ENCODE results near the gene FAM124A.

FAM124A gene

DNA sequence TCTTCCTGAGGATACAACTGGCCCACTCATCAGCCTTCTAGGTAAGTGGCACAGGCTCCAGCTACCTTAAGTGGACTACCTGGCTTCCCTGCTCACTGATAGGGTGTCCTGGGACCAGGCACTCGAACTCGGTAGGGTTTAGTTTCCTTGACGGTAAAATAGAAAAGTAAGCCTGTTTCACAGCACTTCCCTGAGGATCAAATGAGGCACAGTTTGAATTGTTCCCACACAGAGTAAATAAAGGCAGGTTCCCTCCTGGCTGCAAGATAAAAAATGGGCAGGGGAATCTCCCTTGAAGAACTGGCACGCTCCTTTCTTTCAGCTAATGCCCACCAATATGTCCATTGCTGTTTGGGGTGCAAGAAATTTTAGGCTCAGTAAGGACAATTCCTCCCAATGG is 1.1 kb upstream of the FAM124A start:
- DNase-seq, result no peak

- DNase-seq, result no peak
These were observed 543 bp upstream of the FAM124A start for GRCh38 chr13:51221674-51222036.

- DNase-seq, result no peak
These were observed 725 bp downstream of the FAM124A start for GRCh38 chr13:51222686-51223559.

DNA sequence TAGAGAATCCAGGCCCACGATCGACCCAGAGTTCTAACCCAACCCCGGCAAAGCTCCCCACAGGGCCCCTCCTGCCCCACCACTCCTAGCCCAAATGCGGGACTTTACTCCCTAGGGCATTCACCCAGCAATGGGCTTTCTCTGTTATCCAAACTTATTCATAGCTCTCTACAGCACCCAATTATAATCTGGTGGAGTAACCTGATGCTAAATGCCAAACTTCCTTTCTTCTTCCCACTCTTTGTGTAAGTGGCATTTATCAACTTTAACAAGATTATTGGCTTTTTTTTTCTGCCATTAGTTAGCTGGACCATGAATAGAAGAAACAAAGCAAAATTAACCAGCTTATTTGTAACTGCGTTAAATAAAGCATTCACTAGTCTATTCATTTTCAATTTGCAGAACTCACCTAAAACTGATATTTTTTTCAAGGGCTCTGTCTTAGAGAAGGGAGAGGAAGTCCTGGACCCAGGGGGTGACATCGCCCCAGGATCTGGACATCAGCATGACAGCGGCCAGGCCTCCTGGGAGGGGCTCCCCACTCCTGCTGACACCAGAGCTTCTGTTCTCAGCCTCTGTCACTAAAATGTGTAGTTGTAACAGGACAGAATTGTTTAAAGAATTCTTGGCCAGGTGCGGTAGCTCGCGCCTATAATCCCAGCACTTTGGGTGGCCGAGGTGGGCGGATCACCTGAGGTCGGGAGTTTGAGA is 1.5 kb downstream of the FAM124A start:
- DNase-seq, result no peak

DNA sequence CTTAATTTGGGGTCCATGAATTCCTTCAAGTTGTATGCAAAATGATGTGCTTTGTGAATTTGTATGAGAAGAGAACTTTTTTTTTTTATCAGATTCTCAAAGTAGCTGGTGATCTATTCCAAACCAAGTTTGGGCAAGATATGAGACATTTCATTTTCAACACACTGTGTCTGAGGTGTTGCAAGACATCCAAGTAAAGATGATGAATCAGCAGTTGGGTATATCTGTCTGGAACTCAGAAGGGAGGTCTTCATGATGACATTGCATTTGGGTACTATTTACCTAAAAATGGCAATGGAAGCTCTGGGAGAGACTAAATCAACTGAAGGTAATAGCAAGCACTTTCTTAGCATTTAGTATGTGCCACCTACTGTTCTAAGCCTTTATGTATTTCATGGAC is 2.8 kb downstream of the FAM124A start:
- no peak for DNase-seq

DNA sequence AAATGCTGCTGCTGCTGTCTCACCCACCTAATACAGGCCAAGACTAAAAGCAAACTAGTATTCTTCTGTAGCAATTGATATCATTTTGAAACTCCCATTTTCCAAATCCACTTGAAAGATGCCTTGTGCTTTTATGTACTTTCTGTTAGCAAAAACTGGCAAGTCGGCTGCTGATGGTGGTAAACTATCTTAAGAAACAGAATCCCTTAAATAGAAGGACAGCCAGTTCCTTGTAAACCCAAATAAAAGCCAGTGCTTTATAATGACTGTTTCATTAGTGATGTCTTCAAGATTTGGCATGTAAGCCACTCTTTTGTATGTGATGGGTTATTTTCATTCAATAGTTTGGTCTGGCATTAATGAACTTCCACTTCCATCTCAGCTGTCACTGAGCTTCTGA is 5.2 kb downstream of the FAM124A start:
- DNase-seq, result no peak

DNA sequence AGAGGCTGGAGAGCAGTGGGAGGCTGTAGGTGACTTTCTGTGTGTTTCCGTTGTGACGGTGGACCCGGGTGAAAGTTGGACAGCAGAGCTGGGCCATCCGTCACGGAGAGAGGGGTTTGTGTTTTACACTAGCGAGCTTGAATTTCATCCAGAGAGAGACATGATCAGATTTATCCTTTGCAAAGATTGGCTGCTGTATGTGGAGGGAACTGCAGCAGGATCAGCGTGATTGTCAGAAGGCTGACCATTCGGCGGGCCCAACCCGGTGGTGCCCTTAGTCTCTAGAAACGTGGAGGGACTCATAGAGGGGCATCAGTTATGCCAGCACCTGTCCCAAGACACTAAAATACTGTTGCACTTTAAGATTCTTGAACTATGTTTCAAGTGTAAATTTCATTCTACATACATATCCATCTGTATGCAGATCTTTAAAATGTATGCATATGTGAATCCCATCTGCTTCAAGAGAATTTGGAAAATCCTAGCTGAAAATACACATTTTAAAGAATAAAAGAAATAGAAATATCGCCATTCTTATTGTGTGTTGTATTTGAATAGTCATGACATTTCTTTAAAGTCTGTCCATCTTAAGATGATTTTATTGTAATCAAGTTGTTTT is 7.0 kb downstream of the FAM124A start:
- no peak for DNase-seq

DNA sequence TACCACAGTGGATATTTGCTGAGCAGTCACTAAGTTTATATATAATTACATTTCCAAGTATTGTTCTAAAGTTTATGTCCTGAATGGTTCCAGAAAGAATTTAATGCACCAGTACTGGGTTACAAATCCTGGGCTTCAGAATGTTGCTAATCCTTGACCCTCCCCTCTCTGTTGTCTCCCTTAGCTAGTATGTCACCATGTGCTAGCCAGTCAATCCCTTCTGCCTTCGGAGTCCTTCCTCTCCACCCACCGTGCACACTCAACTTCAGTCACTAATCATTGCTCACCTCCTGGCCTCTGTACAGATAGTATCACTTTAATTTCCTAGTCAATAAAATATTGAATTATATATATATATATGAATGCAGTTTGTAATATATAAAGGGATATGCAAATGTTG is 7.5 kb downstream of the FAM124A start:
- no peak for DNase-seq

DNA sequence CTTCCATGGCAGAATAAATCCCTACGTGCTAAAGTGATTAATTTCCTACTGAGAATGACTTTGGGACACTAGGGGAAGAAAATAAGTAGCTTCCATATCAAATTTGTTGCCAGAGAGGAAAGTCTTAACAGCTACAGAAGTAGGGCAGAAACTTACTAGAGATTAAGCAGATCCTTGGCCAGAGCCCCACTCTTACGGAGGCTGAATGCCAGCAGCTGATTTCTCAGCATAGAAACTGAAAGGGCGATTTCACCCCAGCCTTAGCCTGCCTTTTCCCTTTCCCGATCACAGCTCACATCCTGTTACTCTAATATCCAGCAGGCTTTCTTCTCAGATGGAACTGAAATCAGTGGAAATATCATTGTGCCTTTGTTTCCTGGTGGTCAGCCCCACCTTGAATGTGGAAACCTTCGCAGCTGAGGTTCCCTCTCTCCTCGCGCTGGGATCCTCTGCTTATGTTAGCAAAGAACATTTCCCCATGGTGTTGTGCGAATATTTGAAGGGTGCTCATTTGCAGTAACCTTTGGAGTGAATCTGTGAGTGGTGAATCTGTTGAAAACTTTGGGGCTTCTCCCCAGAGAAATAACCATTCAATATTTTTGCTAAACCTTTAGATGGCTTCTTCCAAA is 8.4 kb downstream of the FAM124A start:
- no peak for DNase-seq

- no peak for DNase-seq
These were observed 9.3 kb downstream of the FAM124A start for GRCh38 chr13:51231456-51231855.

- DNase-seq, result no peak
These were observed 10.1 kb downstream of the FAM124A start for GRCh38 chr13:51232328-51232727.

- DNase-seq, result no peak
These were observed 11.1 kb downstream of the FAM124A start for GRCh38 chr13:51233117-51233826.

GRCh38 chr13:51234676-51235075 is 12.5 kb downstream of the FAM124A start:
- no peak for DNase-seq

GRCh38 chr13:51235186-51235585 is 13.0 kb downstream of the FAM124A start:
- DNase-seq, result no peak

DNA sequence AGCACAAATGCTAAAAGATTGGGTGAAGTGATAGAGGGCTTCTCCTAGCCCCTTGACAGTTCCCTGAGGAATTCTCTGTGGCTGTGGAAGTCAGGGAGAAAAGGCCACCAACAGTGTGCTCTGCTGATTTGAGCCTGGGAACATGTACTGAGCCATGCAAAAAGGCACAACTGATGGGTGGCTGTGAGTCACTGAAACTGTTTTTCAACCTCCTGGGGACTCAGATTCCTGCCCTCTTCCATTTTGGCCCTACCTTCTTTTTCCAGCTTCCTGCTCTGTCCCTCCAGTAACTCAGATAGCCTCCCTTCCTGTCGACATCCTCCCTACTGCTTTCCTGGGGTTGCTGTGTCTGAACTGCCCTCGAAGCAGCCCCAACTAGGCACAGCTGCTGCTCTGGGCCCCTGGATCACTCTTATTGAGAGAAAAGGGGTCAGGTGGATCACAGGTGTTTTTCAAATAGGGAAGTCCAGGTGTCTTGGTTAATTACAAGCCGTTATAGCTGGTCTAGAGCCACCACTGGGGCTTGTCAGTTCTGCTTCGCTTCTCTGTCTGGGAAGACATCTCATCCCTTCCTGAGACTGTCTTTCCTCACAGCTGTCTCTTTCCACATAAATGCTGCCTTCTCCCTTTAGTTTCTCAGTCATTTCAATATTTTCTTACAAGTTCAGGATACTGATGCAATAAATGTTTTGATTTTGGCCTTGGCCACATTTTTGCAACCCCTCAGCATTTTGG is 13.7 kb downstream of the FAM124A start:
- no peak for DNase-seq

DNA sequence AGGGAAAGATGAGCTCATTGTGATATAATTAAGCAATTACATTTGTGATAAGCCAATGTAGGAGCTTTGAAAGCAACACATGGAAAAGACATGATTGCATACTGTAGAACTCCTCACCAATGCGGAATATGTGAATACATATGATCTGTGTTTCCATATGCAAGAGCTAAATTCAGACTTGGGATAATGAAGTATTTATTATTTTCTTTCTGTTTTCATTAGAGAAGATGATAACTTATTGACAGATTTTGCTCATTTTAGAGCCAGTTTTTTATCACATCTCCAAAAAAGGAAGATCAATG is 14.2 kb downstream of the FAM124A start:
- DNase-seq, result no peak

- DNase-seq, result no peak
These were observed 15.2 kb downstream of the FAM124A start for GRCh38 chr13:51237386-51237785.

DNA sequence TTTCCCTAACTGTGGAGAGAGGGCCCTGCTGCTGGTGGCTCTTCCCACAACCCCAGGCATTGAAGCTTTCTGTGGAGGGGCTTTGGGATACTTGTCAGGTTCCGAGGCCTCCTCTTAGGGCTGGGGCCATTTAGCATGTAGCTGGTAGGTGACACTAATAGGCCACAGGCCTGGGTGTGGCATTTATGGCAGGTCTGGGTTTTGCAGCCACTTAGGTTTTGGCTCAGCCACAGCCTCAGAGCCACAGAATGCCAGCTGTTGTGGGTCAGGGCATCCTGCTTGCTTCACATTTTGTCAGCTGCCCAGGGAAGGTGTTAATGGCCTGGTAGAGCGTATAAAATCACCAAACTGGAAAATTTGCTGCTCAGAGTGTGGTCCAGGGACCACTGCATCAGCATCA is 15.7 kb downstream of the FAM124A start:
- no peak for DNase-seq

- no peak for DNase-seq
These were observed 18.0 kb downstream of the FAM124A start for GRCh38 chr13:51240178-51240577.

DNA sequence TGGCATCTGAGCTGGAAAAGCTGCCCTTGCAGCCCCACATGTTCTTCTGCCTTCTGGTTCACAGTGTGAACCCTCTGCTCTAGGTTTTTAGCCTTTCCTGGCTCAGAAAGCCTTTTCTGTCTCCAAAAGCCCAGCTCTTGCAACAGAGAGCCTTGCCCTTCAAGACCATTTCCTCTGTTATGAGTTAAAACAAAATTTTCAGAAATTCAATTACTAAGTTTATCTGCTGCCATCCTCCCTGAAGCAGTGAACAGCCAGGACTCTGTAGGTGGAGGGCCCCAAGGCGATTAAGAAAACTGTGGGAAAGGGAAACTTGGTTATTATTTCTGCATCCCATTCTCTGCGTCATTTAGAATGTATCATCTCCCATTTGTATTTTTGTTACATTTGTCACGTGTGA is 18.8 kb downstream of the FAM124A start:
- DNase-seq, result no peak

DNA sequence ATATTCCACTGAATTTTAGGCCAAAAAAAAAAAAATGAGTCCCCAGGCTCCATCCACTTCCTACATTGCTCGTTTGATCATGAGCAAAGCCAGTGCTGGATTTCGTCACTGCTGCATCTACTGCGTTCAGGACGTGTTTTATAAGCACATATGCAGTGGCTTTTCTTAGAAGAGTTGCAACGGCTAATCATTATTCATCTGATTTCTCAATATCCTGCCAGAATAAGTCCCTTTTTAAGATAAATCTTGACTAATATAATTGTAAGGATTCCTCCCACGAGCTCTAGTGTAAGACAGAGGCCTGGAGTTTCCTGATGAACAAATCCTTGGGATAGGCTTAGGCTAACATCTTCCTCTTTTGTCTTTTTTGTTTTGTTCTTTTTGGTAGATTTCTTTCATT is 19.5 kb downstream of the FAM124A start:
- DNase-seq, result no peak

DNA sequence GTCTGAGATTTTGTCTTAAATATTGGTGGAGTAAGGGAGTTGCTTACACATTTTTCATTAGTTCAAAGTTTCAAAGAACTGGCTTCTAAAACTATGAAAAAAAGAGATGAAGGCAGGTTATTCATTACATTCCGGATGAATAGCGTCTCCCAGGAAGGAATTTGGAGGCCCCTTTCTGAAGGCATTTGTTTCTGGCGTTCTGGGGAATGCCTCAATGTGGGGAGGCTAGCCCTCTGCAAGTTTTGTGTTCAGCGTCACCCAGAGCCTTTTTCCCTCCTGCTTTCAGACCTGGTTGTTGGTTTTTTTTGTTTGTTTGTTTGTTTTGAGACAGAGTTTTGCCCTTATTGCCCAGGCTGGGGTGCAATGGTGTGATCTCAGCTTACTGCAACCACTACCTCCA is 21.0 kb downstream of the FAM124A start:
- no peak for DNase-seq

All from amniotic stem cell (primary cell).